Femur (tissue), 1 donor: ENCODE results near the gene LRRC66.

Experiments used
- DNase-seq: peaks from one replicate; pipeline ENCODE4 v3.0.0-alpha.2; 2017

LRRC66 gene

DNA sequence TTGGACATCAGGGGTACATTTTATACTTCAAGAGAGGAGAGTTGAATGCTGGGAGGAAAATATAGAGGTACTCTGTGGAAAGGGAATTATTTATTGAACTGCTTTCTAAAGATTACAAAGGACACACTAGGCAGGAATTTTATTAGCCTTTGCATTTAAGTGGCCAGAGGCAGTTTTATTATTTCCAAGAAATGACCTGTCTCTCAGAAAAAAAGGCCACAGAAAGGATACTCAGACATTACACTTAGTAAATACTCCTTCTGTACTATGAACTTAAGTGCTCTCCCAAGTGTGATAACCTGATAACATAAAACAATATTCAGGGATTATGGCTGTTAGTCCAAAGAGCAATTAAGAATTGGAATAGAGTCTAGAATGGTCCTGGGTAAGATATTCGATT is 7.5 kb downstream of the LRRC66 start:
- no peak for DNase-seq

DNA sequence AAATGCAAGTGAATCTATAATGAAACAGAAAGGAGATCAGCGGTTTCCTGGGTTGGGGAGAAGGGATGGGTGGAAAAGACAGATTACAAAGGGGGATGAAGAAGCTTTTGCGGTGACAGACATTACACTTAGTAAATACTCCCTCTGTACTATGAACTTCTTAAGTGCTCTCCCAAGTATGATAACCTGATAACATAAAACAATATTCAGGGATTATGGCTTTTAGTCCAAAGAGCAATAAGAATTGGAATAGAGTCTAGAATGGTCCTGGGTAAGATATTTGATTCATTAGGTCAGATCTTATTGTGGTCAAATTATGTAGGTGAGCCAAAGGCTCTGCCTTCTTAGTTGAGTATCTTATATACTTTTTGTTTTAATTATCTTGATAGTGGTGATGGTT is 9.2 kb downstream of the LRRC66 start:
- DNase-seq, result no peak

- DNase-seq, result no peak
Observed at GRCh38 chr4:52006887-52007286, 13.3 kb downstream of the LRRC66 start.

DNA sequence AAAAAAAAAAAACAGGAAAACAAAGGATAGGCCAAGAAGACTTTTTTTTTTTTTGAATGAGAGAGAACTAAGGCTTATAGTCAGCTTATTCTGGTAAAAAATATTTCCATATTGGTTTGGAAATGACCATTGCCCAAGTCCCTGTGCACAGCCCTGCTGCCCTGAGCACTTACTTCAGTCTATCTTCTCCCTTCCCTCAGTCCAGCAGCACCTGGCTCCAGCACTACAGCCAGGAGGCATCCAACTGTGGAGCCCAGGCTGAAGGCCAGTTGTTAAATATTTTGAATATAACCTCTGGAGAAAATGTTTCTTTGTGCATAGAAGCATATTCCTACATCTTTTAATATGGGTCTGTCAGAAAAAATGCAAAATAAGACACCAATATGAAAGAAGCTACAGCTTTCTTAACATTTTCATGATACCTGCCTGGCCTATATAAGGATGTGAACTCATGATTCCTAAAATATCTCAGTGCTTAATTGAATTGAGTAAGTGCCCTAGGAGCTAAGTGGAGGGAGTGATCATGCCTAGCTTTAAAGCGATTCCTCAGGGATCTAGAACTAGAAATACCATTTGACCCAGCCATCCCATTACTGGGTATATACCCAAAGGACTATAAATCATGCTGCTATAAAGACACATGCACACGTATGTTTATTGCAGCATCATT is 14.4 kb downstream of the LRRC66 start:
- no peak for DNase-seq

- DNase-seq, result no peak
Observed at GRCh38 chr4:52004414-52004813, 15.7 kb downstream of the LRRC66 start.

GRCh38 chr4:52001616-52002015 is 18.5 kb downstream of the LRRC66 start:
- no peak for DNase-seq

DNA sequence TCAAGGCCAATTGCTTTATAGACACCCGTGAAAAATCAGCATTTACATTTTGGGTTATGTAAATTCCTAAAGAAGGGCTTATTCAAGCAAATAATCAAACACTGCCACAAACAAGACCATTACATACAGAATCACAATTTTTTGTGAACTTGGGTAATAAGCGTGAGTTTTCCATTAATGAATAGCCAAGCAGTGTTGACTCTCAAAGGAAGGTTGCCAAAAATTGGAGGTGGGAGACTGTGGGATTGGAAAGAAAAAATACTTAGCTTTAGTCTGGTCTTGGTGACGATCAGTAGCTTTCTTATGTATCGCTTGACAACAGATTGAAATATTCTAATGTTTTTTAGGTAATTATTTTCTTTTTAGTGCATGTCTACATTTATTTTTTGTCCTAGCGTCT is 20.9 kb downstream of the LRRC66 start:
- DNase-seq, result no peak

DNA sequence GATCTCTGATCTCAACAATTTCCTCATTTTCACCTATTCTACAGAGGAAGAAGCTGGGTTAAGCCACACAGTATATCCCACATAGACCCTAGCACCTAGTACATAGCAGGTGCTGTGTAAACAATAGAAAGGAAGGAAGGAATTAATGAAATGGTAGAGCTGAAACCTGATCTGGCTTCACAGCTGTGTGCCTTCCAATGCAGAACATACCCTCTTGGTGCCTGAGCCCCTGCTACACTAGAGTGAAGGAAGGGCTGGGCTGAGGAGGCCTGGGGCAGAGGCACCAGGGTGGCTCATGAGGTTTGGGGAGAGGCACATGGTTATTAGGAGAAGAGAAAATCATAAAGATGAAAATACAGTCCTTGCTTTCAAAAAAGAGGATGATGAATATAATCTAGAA is 21.3 kb downstream of the LRRC66 start:
- no peak for DNase-seq

DNA sequence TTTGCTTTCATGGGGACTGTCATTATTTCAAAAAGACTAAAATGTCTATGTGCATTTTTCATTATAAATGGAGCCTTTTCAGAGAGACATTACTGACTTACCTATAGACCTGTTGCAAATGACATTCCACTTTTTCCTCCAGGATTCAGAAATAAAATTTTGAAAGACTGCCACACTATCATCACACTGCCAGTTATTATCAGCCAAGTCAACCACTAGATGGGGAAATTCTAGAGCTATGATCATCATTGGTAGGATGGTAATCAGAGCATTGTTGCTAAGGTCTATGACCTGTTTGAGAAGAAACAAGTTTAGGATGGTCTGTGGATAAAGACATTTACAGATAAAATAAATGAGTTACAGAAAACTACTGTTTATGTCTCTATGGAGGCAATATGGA is 22.5 kb downstream of the LRRC66 start:
- no peak for DNase-seq

DNA sequence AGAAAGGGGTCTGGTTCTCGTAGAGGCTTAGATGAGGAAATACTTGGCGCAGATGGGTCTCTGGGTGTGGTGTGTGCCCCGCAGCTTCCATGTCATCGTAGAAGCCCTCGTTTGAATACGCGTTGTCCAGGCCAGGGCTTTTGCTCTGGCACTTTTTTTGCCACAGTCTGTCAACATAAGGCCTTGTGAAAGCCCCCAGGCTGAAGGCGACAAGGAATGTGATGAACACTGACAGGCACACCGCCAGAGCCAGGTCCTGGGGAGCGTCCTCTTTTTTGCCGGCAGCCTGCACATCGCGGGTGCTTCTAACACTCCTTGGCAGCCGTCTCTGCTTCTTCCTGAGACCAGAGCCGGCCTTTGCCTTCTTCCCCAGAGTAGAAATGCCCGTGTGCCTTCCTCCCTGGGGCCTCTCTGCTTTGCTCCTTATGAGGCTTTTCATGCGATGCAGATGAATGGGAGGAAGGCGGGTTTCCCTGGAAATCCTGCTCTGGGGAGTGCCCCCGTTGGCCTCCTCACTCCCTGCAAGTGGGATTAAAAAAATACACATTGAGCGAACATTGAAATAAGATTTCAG is 24.4 kb downstream of the LRRC66 start:
- no peak for DNase-seq

- no peak for DNase-seq
Observed at GRCh38 chr4:51965862-51966261, 54.3 kb downstream of the LRRC66 start.

DNA sequence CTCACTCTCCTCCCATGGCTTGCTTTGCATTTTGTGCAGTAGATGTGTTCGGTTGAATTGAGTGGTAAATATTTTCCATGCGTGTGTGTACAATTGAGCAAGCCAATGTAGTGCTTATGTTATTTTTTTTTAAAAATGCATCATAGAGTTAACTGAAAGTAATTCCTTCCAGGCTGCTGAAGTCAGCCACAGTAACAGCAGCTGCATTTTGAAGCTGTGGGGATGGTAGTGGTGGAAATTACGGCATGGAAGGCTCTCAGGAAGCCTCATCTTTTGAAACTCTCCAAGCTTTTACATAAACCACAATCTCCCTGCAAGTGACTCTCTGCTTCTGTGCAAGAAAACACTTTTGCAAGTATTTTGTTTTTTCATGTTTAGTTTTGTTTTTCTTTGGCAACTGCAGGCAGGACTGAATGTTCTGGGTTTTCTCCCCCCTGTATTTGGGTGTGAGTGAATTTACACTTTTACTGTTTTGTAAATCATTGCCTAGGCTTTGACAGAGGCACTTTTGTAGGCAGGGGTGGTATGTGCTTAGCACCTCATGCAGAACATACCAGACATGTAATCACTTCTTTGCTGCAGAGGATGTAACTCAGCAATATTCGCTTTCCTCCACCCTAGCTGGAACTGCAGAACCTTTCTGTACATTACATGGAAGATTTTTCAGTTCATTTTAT is 56.2 kb downstream of the LRRC66 start:
- peak; percentile 21 for DNase-seq

DNA sequence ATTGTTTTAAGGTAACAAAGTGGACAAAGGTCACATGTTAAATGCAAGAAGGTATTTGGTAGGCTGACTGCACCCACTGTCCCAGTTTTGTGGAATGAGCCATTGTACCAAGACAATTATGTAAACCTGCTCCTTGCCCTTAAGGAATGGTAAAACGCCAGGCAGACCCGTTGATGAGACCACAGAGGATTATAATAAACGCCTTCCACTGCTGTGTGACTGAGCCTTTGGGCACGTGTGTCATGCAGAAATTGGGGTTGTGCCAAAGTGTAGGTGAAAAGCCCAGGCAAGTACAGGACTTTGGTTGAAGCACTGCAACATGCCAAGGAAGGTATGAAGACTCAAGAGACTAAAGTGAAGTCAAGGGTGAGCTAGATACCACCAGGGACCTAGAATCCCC is 59.7 kb downstream of the LRRC66 start:
- DNase-seq, result no peak

GRCh38 chr4:51958199-51958968 is 61.8 kb downstream of the LRRC66 start:
- no peak for DNase-seq
